HG02588 (cell line): Measurements from ENCODE around the gene NHSL2.

ENCODE experiments used
- ATAC-seq: cut with Tn5 transposase; IDR thresholded peaks from one replicate; pipeline ENCODE4 v1.9.1; 2021; ENCODE audit warnings: mild to moderate bottlenecking, moderate library complexity; ENCODE audit not compliant: unreplicated experiment

Gene NHSL2

GRCh38 chrX:72102126-72102525 lies 191.5 kb downstream of the NHSL2 start:
- ATAC-seq: no peak

- ATAC-seq: no peak
These were observed 192.1 kb downstream of the NHSL2 start for GRCh38 chrX:72102760-72103159.

- peak; percentile 41 for ATAC-seq
These were observed 194.8 kb downstream of the NHSL2 start for GRCh38 chrX:72105436-72105835.

- no peak for ATAC-seq
These were observed 196.7 kb downstream of the NHSL2 start for GRCh38 chrX:72107320-72107719.

GRCh38 chrX:72107841-72108595 lies 197.4 kb downstream of the NHSL2 start:
- no peak for ATAC-seq

- ATAC-seq: no peak
These were observed 198.0 kb downstream of the NHSL2 start for GRCh38 chrX:72108666-72109065.

GRCh38 chrX:72110051-72110875 lies 199.6 kb downstream of the NHSL2 start:
- no peak for ATAC-seq

GRCh38 chrX:72110876-72111708 lies 200.4 kb downstream of the NHSL2 start:
- ATAC-seq: no peak

GRCh38 chrX:72113461-72113860 lies 202.8 kb downstream of the NHSL2 start:
- ATAC-seq: no peak

GRCh38 chrX:72114306-72114705 lies 203.7 kb downstream of the NHSL2 start:
- no peak for ATAC-seq

- no peak for ATAC-seq
These were observed 204.2 kb downstream of the NHSL2 start for GRCh38 chrX:72114807-72115206.

GRCh38 chrX:72115380-72115779 lies 204.7 kb downstream of the NHSL2 start:
- ATAC-seq: no peak

- ATAC-seq: no peak
These were observed 207.1 kb downstream of the NHSL2 start for GRCh38 chrX:72117636-72118210.

- no peak for ATAC-seq
These were observed 210.2 kb downstream of the NHSL2 start for GRCh38 chrX:72120837-72121236.

GRCh38 chrX:72121383-72121782 lies 210.7 kb downstream of the NHSL2 start:
- ATAC-seq: peak; percentile 53

GRCh38 chrX:72122621-72123337 lies 212.1 kb downstream of the NHSL2 start:
- no peak for ATAC-seq

- ATAC-seq: no peak
These were observed 213.0 kb downstream of the NHSL2 start for GRCh38 chrX:72123471-72124185.

- ATAC-seq: no peak
These were observed 214.0 kb downstream of the NHSL2 start for GRCh38 chrX:72124540-72125201.
